Hepatocyte (in vitro differentiated cells): ENCODE measurements around the gene NME7. TPM values are rescaled to one million over a fixed set of nuclear protein-coding genes. Genes with fewer than 3 reads are reported as not detected.

Experiments used
- DNase-seq: peaks from one replicate; pipeline ENCODE4 v3.0.0-alpha.2; 2016; ENCODE audit warnings: low spot score
- H2AFZ ChIP-seq: fragments of 200-600 bp; sonication (generic); 2 replicates; pipeline ENCODE4 v1.6.0; 2016; ENCODE audit warnings: antibody characterized with exemption, mild to moderate bottlenecking
- H3K27ac ChIP-seq: fragments of 200-600 bp; sonication (generic); 2 replicates; pipeline ENCODE4 v1.5.1; 2016; ENCODE audit warnings: mild to moderate bottlenecking
- H3K27me3 ChIP-seq: fragments of 200-600 bp; sonication (generic); 2 replicates; pipeline ENCODE4 v1.6.1; 2016
- H3K36me3 ChIP-seq: fragments of 200-600 bp; sonication (generic); replicated peaks from 2 replicates; pipeline ENCODE4 v1.5.1; 2016; ENCODE audit warnings: low read depth; ENCODE audit not compliant: insufficient read depth
- H3K4me1 ChIP-seq: fragments of 200-600 bp; sonication (generic); 2 replicates; pipeline ENCODE4 v1.5.1; 2016; ENCODE audit warnings: mild to moderate bottlenecking, moderate library complexity; ENCODE audit not compliant: insufficient read depth
- H3K4me2 ChIP-seq: fragments of 200-600 bp; sonication (generic); 2 replicates; pipeline ENCODE4 v1.6.0; 2016
- H3K4me3 ChIP-seq: fragments of 200-600 bp; sonication (generic); 2 replicates; pipeline ENCODE4 v1.5.1; 2016; ENCODE audit warnings: mild to moderate bottlenecking
- H3K79me2 ChIP-seq: fragments of 200-600 bp; sonication (generic); 2 replicates; pipeline ENCODE4 v1.6.0; 2017; ENCODE audit warnings: mild to moderate bottlenecking
- H3K9me2 ChIP-seq: fragments of 200-600 bp; sonication (generic); replicated peaks from 2 replicates; pipeline ENCODE4 v1.6.0; 2017; ENCODE audit warnings: mild to moderate bottlenecking; ENCODE audit not compliant: insufficient read depth
- H3K9me3 ChIP-seq: fragments of 200-600 bp; sonication (generic); 2 replicates; pipeline ENCODE4 v1.5.1; 2016; ENCODE audit warnings: low read depth, mild to moderate bottlenecking
- H4K20me1 ChIP-seq: fragments of 200-600 bp; sonication (generic); 2 replicates; pipeline ENCODE4 v1.6.0; 2016; ENCODE audit warnings: mild to moderate bottlenecking; ENCODE audit not compliant: insufficient read depth, poor library complexity, severe bottlenecking
- CTCF ChIP-seq: fragments of 200-600 bp; sonication (generic); IDR thresholded peaks from 2 replicates; pipeline ENCODE4 v1.5.1; 2016; ENCODE audit warnings: antibody characterized with exemption, mild to moderate bottlenecking; ENCODE audit not compliant: poor library complexity
- EZH2 ChIP-seq: fragments of 200-600 bp; sonication (generic); IDR thresholded peaks from 2 replicates; pipeline ENCODE4 v1.6.1; 2016; ENCODE audit warnings: antibody characterized with exemption, mild to moderate bottlenecking, borderline replicate concordance
- EZH2phosphoT487 ChIP-seq: fragments of 200-600 bp; sonication (generic); IDR thresholded peaks from one replicate; pipeline ENCODE4 v1.6.1; 2018; ENCODE audit warnings: antibody characterized with exemption, mild to moderate bottlenecking, low read depth, moderate library complexity; ENCODE audit not compliant: unreplicated experiment, severe bottlenecking
- WGBS: methylation state at CpG from one replicate; pipeline ENCODE4 v1.1.6; 2016; ENCODE audit warnings: low lambda C conversion rate; ENCODE audit errors: missing lambda C conversion rate; 5-methylcytosine and 5-hydroxymethylcytosine counted together
- polyA plus RNA-seq: library from polyadenylated mRNA; unstranded; fragments of >200 nt; fragmentation: Nextera tagmentation; extraction: Ambion mirVana; gene quantifications from 2 replicates; pipeline ENCODE4 v1.2.1, GENCODE V29; 2016
- total RNA-seq: library from RNA; depleted of rRNA; stranded (reverse); fragments of >200 nt; gene quantifications from 2 replicates; pipeline ENCODE4 v1.2.3, GENCODE V29; 2014

The NME7 gene
- total and polyA plus RNA-seq, 2 experiments from 2014 or later, result 13.7 to 76.5 TPM

GRCh38 chr1:169111472-169111871 lies 256.1 kb downstream of the NME7 start:
- Histone ChIP-seq H3K27me3 (no peaks in the 10 kb centered on the region), H3K4me3 (peak overlapping the region; percentile 2), H3K4me2 (peak overlapping the region; percentile 74), H3K9me3 (no peaks in the 10 kb centered on the region), H2AFZ (no peak overlapping the region), H3K27ac (peak overlapping the region; percentile 95), H3K9me2 (no peaks in the 10 kb centered on the region), H4K20me1 (peaks cover 16% of the 10 kb centered on the region), H3K4me1 (peaks cover 35% of the 10 kb centered on the region), H3K79me2 (peaks cover 95% of the 10 kb centered on the region), H3K36me3 (peaks cover 4% of the 10 kb centered on the region)
- no peak for DNase-seq
- 73% methylated on average over 6 of the region's 6 CpGs for WGBS
- TF ChIP-seq EZH2 (no peak), CTCF (peak; percentile 10)

GRCh38 chr1:169110689-169111447 lies 256.7 kb downstream of the NME7 start:
- peak overlapping the region; percentile 74 for H3K4me2 ChIP-seq
- H3K27ac ChIP-seq, result peak overlapping the region; percentile 95
- H4K20me1 ChIP-seq, result peaks cover 11% of the 10 kb centered on the region
- WGBS, result 42% methylated on average over 7 of the region's 7 CpGs
- no peaks in the 10 kb centered on the region for H3K27me3 ChIP-seq
- no peaks in the 10 kb centered on the region for H3K9me2 ChIP-seq
- TF ChIP-seq CTCF (no peak), EZH2phosphoT487 (no peak), EZH2 (no peak)
- H3K4me1 ChIP-seq, result peaks cover 29% of the 10 kb centered on the region
- H3K9me3 ChIP-seq, result no peaks in the 10 kb centered on the region
- H2AFZ ChIP-seq, result no peak overlapping the region
- H3K79me2 ChIP-seq, result peaks cover 89% of the 10 kb centered on the region
- peaks cover 4% of the 10 kb centered on the region for H3K36me3 ChIP-seq
- no peak for DNase-seq
- H3K4me3 ChIP-seq, result peak overlapping the region; percentile 2

- no peaks in the 10 kb centered on the region for H3K27me3 ChIP-seq
- H3K4me3 ChIP-seq, result peak overlapping the region; percentile 7
- H3K9me2 ChIP-seq, result no peaks in the 10 kb centered on the region
- H3K9me3 ChIP-seq, result no peaks in the 10 kb centered on the region
- peaks cover 23% of the 10 kb centered on the region for H3K4me1 ChIP-seq
- peaks cover 83% of the 10 kb centered on the region for H3K79me2 ChIP-seq
- peak overlapping the region; percentile 95 for H3K27ac ChIP-seq
- peaks cover 6% of the 10 kb centered on the region for H4K20me1 ChIP-seq
- H2AFZ ChIP-seq, result no peak overlapping the region
- DNase-seq, result no peak
- H3K4me2 ChIP-seq, result peak overlapping the region; percentile 74
- WGBS, result 5% methylated on average over 3 of the region's 3 CpGs
- peaks cover 4% of the 10 kb centered on the region for H3K36me3 ChIP-seq
- no peak for TF ChIP-seq EZH2
- no peak for TF ChIP-seq EZH2phosphoT487
- TF ChIP-seq CTCF, result no peak
Measured at GRCh38 chr1:169110236-169110635, 257.4 kb downstream of the NME7 start.
